ENCODE results near the gene UST. TPM values are rescaled to one million over a fixed set of nuclear protein-coding genes. Genes with fewer than 3 reads are reported as not detected.

The UST gene
- total and polyA plus RNA-seq, 2 of the 8 experiments (the other 6 are each of a cell fraction or from before 2014, with no cell fraction given) = 13.5 to 34.5 TPM

GRCh38 chr6:148776321-148777308 lies 29.8 kb downstream of the UST start (continued):
- TF ChIP-seq SUZ12 (IDR thresholded peaks at IDR 0.05; ENCODE audit: low read length) (no peak), BACH1 (IDR thresholded peaks at IDR 0.05; ENCODE audit: low read length) (no peak), CREB1 (IDR thresholded peaks at IDR 0.05) (no peak)

Measured in H1 (cell line).